Sigmoid colon (tissue), 4 donors: ENCODE data around the gene FSTL4.

Source experiments
- POLR2A ChIP-seq, 2 donors: fragments of 450-650 bp; IDR thresholded peaks; one replicate each; pipeline ENCODE4 v1.6.1; 2016; ENCODE audit warnings: antibody characterized with exemption in 2 of 2, mild to moderate bottlenecking in 2 of 2, moderate library complexity in 2 of 2
- POLR2AphosphoS5 ChIP-seq, 4 donors: sonication (generic); formaldehyde crosslinking; IDR thresholded peaks; one replicate each; pipeline ENCODE4 v1.6.1; 2017; ENCODE audit warnings: antibody characterized with exemption in 4 of 4
- TF ChIP-seq, protein P1 (sequence below), 4 experiments: fragments of 450-650 bp in 3 of 4; fragments of 200-600 bp in 1 of 4; IDR thresholded peaks; one replicate each; pipeline ENCODE4 v1.5.1; 2016 to 2019; ENCODE audit warnings: antibody characterized with exemption in 4 of 4, mild to moderate bottlenecking in 3 of 4, moderate library complexity in 2 of 4

DNA sequence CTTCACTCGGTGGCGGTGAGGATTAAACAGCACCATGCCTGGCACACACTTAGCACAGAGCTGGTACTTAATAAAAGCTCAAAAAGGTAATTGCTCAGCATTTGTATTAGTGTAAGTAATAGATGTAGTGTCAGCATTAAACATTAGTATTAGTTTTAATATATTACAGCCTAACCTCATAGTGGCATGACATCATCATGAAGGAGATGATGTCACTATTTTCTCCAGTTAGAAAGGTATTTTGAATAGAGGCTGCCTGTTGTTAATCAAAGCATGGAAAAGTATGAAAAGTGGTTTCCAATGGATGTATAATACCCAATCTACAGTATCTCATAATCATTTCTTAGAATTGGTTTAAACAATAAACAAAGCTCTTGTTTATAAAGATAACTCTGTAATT lies 49.0 kb upstream of the FSTL4 start:
- TF ChIP-seq POLR2AphosphoS5 (IDR thresholded peaks at IDR 0.05) = no peak
- TF ChIP-seq, protein P1, sequence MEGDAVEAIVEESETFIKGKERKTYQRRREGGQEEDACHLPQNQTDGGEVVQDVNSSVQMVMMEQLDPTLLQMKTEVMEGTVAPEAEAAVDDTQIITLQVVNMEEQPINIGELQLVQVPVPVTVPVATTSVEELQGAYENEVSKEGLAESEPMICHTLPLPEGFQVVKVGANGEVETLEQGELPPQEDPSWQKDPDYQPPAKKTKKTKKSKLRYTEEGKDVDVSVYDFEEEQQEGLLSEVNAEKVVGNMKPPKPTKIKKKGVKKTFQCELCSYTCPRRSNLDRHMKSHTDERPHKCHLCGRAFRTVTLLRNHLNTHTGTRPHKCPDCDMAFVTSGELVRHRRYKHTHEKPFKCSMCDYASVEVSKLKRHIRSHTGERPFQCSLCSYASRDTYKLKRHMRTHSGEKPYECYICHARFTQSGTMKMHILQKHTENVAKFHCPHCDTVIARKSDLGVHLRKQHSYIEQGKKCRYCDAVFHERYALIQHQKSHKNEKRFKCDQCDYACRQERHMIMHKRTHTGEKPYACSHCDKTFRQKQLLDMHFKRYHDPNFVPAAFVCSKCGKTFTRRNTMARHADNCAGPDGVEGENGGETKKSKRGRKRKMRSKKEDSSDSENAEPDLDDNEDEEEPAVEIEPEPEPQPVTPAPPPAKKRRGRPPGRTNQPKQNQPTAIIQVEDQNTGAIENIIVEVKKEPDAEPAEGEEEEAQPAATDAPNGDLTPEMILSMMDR (IDR thresholded peaks at IDR 0.05) = no peak
- no peak for TF ChIP-seq POLR2A (IDR thresholded peaks at IDR 0.05)
